OCI-LY1 (cell line): ENCODE measurements around the gene NME3.

Experiments
- H2AFZ ChIP-seq: fragments of 200-600 bp; sonication (generic), shearing (Covaris generic); 2 replicates; pipeline ENCODE4 v1.6.0; 2014; ENCODE audit warnings: antibody characterized with exemption, mild to moderate bottlenecking, low read length
- H3F3A ChIP-seq: fragments of 200-600 bp; sonication (generic), shearing (Covaris generic); 2 replicates; pipeline ENCODE4 v1.6.0; 2014; ENCODE audit warnings: mild to moderate bottlenecking, antibody characterized with exemption, low read length, moderate library complexity; ENCODE audit not compliant: insufficient read depth
- H3K27ac ChIP-seq: fragments of 200-600 bp; sonication (generic); 2 replicates; pipeline ENCODE4 v1.5.1; 2014; ENCODE audit warnings: low read length, mixed run types, mild to moderate bottlenecking, low read depth; ENCODE audit not compliant: poor library complexity, severe bottlenecking
- H3K27me3 ChIP-seq: fragments of 200-600 bp; sonication (generic); 2 replicates; pipeline ENCODE4 v1.6.0; 2014; ENCODE audit warnings: antibody characterized with exemption, mild to moderate bottlenecking, low read length, moderate library complexity; ENCODE audit not compliant: insufficient read depth
- H3K36me3 ChIP-seq: fragments of 200-600 bp; sonication (generic); 2 replicates; pipeline ENCODE4 v1.6.1; 2014; ENCODE audit warnings: mild to moderate bottlenecking, antibody characterized with exemption, low read length, moderate library complexity, mixed read lengths; ENCODE audit not compliant: insufficient read depth
- H3K4me1 ChIP-seq: fragments of 200-600 bp; sonication (generic); 2 replicates; pipeline ENCODE4 v1.5.1; 2014; ENCODE audit warnings: mild to moderate bottlenecking, low read length, moderate library complexity; ENCODE audit not compliant: insufficient read depth, severe bottlenecking
- H3K4me2 ChIP-seq: fragments of 200-600 bp; sonication (generic), shearing (Covaris generic); 2 replicates; pipeline ENCODE4 v1.6.1; 2014; ENCODE audit warnings: low read length
- H3K4me3 ChIP-seq: fragments of 200-600 bp; sonication (generic); 2 replicates; pipeline ENCODE4 v1.5.1; 2014; ENCODE audit warnings: low read length, low read depth, mild to moderate bottlenecking, mixed read lengths; ENCODE audit not compliant: poor library complexity, severe bottlenecking
- H3K79me2 ChIP-seq: fragments of 200-600 bp; shearing (Covaris generic); 2 replicates; pipeline ENCODE4 v1.6.1; 2016; ENCODE audit warnings: mixed run types, low read length, mixed read lengths; ENCODE audit not compliant: insufficient read depth
- H3K9ac ChIP-seq: fragments of 200-600 bp; sonication (generic), shearing (Covaris generic); 2 replicates; pipeline ENCODE4 v1.6.1; 2014; ENCODE audit warnings: mild to moderate bottlenecking, low read length, mixed read lengths
- H3K9me2 ChIP-seq: fragments of 200-600 bp; sonication (generic), shearing (Covaris generic); 2 replicates; pipeline ENCODE4 v1.6.1; 2014; ENCODE audit warnings: low read depth, mild to moderate bottlenecking, low read length, mixed read lengths
- H3K9me3 ChIP-seq: fragments of 200-600 bp; shearing (Covaris generic); 2 replicates; pipeline ENCODE4 v1.6.1; 2014; ENCODE audit warnings: low read length, mixed read lengths
- H4K20me1 ChIP-seq: fragments of 200-600 bp; sonication (generic), shearing (Covaris generic); 2 replicates; pipeline ENCODE4 v1.6.0; 2016; ENCODE audit warnings: mild to moderate bottlenecking, low read length; ENCODE audit not compliant: insufficient read depth
- EZH2 ChIP-seq: fragments of 200-600 bp; sonication (generic), shearing (Covaris generic); IDR thresholded peaks from 2 replicates; pipeline ENCODE4 v1.8.0; 2017; ENCODE audit warnings: borderline replicate concordance, mixed run types, mild to moderate bottlenecking, antibody characterized with exemption, low read length, moderate library complexity, mixed read lengths
- TF ChIP-seq, protein P1 (sequence below): fragments of 200-600 bp; sonication (generic), shearing (Covaris generic); IDR thresholded peaks from 2 replicates; pipeline ENCODE4 v1.5.1; 2017; ENCODE audit warnings: mild to moderate bottlenecking, antibody characterized with exemption, low read length, moderate library complexity, mixed read lengths

The NME3 gene

GRCh38 chr16:1817716-1818115, 46.4 kb upstream of the NME3 start:
- no peak for TF ChIP-seq EZH2
- TF ChIP-seq, protein P1, sequence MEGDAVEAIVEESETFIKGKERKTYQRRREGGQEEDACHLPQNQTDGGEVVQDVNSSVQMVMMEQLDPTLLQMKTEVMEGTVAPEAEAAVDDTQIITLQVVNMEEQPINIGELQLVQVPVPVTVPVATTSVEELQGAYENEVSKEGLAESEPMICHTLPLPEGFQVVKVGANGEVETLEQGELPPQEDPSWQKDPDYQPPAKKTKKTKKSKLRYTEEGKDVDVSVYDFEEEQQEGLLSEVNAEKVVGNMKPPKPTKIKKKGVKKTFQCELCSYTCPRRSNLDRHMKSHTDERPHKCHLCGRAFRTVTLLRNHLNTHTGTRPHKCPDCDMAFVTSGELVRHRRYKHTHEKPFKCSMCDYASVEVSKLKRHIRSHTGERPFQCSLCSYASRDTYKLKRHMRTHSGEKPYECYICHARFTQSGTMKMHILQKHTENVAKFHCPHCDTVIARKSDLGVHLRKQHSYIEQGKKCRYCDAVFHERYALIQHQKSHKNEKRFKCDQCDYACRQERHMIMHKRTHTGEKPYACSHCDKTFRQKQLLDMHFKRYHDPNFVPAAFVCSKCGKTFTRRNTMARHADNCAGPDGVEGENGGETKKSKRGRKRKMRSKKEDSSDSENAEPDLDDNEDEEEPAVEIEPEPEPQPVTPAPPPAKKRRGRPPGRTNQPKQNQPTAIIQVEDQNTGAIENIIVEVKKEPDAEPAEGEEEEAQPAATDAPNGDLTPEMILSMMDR: no peak
- Histone ChIP-seq H3K9me3 (no peaks in the 10 kb centered on the region), H3K27me3 (no peaks in the 10 kb centered on the region), H3K4me3 (no peak overlapping the region), H4K20me1 (no peaks in the 10 kb centered on the region), H3K4me1 (no peaks in the 10 kb centered on the region), H3K27ac (no peak overlapping the region), H3K9me2 (no peaks in the 10 kb centered on the region), H3K4me2 (no peak overlapping the region), H2AFZ (no peak overlapping the region), H3K9ac (no peak overlapping the region), H3K36me3 (no peaks in the 10 kb centered on the region), H3F3A (no peaks in the 10 kb centered on the region), H3K79me2 (no peaks in the 10 kb centered on the region)

- Histone ChIP-seq H3K4me2 (no peak overlapping the region), H3K4me1 (no peaks in the 10 kb centered on the region), H3K9me3 (no peaks in the 10 kb centered on the region), H3K36me3 (no peaks in the 10 kb centered on the region), H3K9me2 (no peaks in the 10 kb centered on the region), H2AFZ (no peak overlapping the region), H3F3A (no peaks in the 10 kb centered on the region), H3K4me3 (no peak overlapping the region), H3K79me2 (no peaks in the 10 kb centered on the region), H3K27me3 (no peaks in the 10 kb centered on the region), H4K20me1 (no peaks in the 10 kb centered on the region), H3K9ac (no peak overlapping the region), H3K27ac (no peak overlapping the region)
- TF ChIP-seq EZH2: no peak
- TF ChIP-seq, protein P1: no peak
Measured at GRCh38 chr16:1817276-1817589, 45.9 kb upstream of the NME3 start.

GRCh38 chr16:1816396-1817275, 45.3 kb upstream of the NME3 start:
- Histone ChIP-seq H3K9me2 (no peaks in the 10 kb centered on the region), H3K27me3 (no peaks in the 10 kb centered on the region), H3K79me2 (no peaks in the 10 kb centered on the region), H3K4me2 (no peak overlapping the region), H3K27ac (no peak overlapping the region), H3K36me3 (no peaks in the 10 kb centered on the region), H2AFZ (no peak overlapping the region), H3K9me3 (no peaks in the 10 kb centered on the region), H3F3A (no peaks in the 10 kb centered on the region), H4K20me1 (no peaks in the 10 kb centered on the region), H3K4me3 (no peak overlapping the region), H3K9ac (no peak overlapping the region), H3K4me1 (no peaks in the 10 kb centered on the region)
- TF ChIP-seq EZH2: no peak
- TF ChIP-seq, protein P1: no peak
